Measurements from ENCODE around the gene MS4A14. TPM values are rescaled to one million over a fixed set of nuclear protein-coding genes. Genes with fewer than 3 reads are reported as not detected.

Gene MS4A14
- total and polyA plus RNA-seq, 2 experiments from 2014 or later: not detected

- H3K27me3 Mint-ChIP-seq (ENCODE audit: insufficient read depth, low read depth, poor library complexity): peaks cover 2% of the 10 kb centered on the region
- H3K27ac Mint-ChIP-seq: no peak overlapping the region
- no peaks in the 10 kb centered on the region for H3K36me3 Mint-ChIP-seq (ENCODE audit: low read depth)
- DNase-seq (ENCODE audit: low spot score): no peak
- no peaks in the 10 kb centered on the region for H4K20me1 ChIP-seq (replicated peaks; ENCODE audit: insufficient read depth)
- H3F3A ChIP-seq (replicated peaks; ENCODE audit: low read depth): no peaks in the 10 kb centered on the region
- no peaks in the 10 kb centered on the region for H3K4me1 Mint-ChIP-seq
- H3K4me3 Mint-ChIP-seq: no peak overlapping the region
- no peak overlapping the region for H3K27ac ChIP-seq (ENCODE audit: low read depth)
- H3K4me1 ChIP-seq (ENCODE audit: insufficient read depth): no peaks in the 10 kb centered on the region
- no peaks in the 10 kb centered on the region for H3K9me3 Mint-ChIP-seq
- no peak overlapping the region for H3K4me2 ChIP-seq
- H3K27me3 ChIP-seq (ENCODE audit: insufficient read depth): no peaks in the 10 kb centered on the region
- no peaks in the 10 kb centered on the region for H3K79me2 ChIP-seq (replicated peaks; ENCODE audit: insufficient read depth)
- ATAC-seq: no peak
- no peaks in the 10 kb centered on the region for H3K9me2 ChIP-seq (ENCODE audit: insufficient read depth)
- no peaks in the 10 kb centered on the region for H3K36me3 ChIP-seq (ENCODE audit: insufficient read depth)
- no peak for TF ChIP-seq EZH2phosphoT487 (IDR thresholded peaks at IDR 0.05; ENCODE audit: unreplicated experiment)
- no peak for TF ChIP-seq EZH2 (IDR thresholded peaks at IDR 0.05; ENCODE audit: low read depth, unreplicated experiment)
- TF ChIP-seq ZNF331 (CRISPR knock-in tag; IDR thresholded peaks at IDR 0.05; ENCODE audit: low read depth): no peak
- no peak for TF ChIP-seq ZNF462 (CRISPR knock-in tag; IDR thresholded peaks at IDR 0.05)
- no peak for TF ChIP-seq STAT1 (IDR thresholded peaks at IDR 0.05; ENCODE audit: unreplicated experiment)
- TF ChIP-seq JUNB (IDR thresholded peaks at IDR 0.05; ENCODE audit: unreplicated experiment): no peak
- TF ChIP-seq ETS1 (IDR thresholded peaks at IDR 0.05): no peak
- TF ChIP-seq CREB1 (CRISPR knock-in tag; IDR thresholded peaks at IDR 0.05; ENCODE audit: low read depth): no peak
- no peak for TF ChIP-seq POLR2AphosphoS5 (IDR thresholded peaks at IDR 0.05; ENCODE audit: low read depth)
- TF ChIP-seq NANOG (IDR thresholded peaks at IDR 0.05; ENCODE audit: borderline replicate concordance): no peak
- TF ChIP-seq ZNF114 (CRISPR knock-in tag; IDR thresholded peaks at IDR 0.05): no peak
- TF ChIP-seq REST (IDR thresholded peaks at IDR 0.05; ENCODE audit: unreplicated experiment): no peak
- TF ChIP-seq CTCF (conservative IDR thresholded peaks at IDR 0.05; ENCODE audit: low read depth in 2 of 2): no peak
- no peak overlapping the region for H3K4me3 ChIP-seq
- H2AFZ ChIP-seq: peak overlapping the region; percentile 56; the same call in 1 of the 2 replicates
These were observed 61.3 kb downstream of the MS4A14 start for GRCh38 chr11:60457576-60457975.
